Ovary (tissue), 3 donors: Measurements from ENCODE around the gene ARHGEF10L.

ENCODE experiments used
- EP300 ChIP-seq: sonication (generic); formaldehyde crosslinking; IDR thresholded peaks from one replicate; pipeline ENCODE4 v1.6.1; 2017; ENCODE audit warnings: antibody characterized with exemption
- POLR2A ChIP-seq: fragments of 450-650 bp; IDR thresholded peaks from one replicate; pipeline ENCODE4 v1.6.1; 2017; ENCODE audit warnings: antibody characterized with exemption, mild to moderate bottlenecking, moderate library complexity
- TF ChIP-seq, protein P1 (sequence below), 3 donors: fragments of 450-650 bp in 2 of 3; fragments of 200-600 bp in 1 of 3; IDR thresholded peaks; one replicate each; pipeline versions ENCODE4 v1.5.1 to v1.8.0; 2016 to 2022; ENCODE audit warnings: antibody characterized with exemption in 3 of 3, mild to moderate bottlenecking in 1 of 3
- donor health status: DM: no; HTN: no; CAD: no.

DNA sequence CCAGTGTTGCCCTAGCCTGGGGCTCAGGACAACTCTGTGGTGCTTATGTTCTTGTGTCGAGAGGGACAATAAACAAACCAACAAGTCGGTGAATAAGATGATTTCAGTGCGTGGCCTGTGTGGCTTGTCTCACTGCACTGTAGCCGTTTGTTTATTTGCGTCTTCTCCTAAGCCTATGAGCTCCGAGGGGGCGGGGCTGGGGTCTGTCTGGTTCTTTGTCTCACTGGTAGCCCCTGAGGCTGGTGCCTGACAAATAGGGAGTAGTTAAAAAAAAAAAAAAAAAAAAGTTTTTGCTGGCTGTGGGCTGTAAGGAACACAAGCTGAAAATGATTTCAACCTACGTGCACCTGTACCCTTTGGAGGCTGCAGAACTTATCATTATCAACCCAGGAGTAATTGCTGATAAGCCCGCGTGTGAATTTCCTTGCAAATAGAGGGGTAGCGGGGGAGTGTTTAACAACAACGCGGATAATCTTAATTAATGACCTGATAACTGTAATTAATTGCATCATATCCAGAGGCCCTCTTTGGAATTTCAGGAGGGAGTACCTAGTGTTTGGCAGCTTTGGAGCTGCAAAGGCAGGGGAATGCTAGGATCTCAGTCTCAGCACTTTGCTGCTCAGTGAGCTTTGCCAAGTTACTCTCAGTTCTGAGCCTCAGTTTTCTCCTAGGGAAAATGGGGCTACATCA, 925 bp upstream of the ARHGEF10L start:
- TF ChIP-seq, protein P1, sequence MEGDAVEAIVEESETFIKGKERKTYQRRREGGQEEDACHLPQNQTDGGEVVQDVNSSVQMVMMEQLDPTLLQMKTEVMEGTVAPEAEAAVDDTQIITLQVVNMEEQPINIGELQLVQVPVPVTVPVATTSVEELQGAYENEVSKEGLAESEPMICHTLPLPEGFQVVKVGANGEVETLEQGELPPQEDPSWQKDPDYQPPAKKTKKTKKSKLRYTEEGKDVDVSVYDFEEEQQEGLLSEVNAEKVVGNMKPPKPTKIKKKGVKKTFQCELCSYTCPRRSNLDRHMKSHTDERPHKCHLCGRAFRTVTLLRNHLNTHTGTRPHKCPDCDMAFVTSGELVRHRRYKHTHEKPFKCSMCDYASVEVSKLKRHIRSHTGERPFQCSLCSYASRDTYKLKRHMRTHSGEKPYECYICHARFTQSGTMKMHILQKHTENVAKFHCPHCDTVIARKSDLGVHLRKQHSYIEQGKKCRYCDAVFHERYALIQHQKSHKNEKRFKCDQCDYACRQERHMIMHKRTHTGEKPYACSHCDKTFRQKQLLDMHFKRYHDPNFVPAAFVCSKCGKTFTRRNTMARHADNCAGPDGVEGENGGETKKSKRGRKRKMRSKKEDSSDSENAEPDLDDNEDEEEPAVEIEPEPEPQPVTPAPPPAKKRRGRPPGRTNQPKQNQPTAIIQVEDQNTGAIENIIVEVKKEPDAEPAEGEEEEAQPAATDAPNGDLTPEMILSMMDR (IDR thresholded peaks at IDR 0.05), result no peak
- TF ChIP-seq POLR2A (no peak), EP300 (no peak)
